Neural cell (in vitro differentiated cells): Measurements from ENCODE around the gene KRTAP10-1. TPM values are rescaled to one million over a fixed set of nuclear protein-coding genes. Genes with fewer than 3 reads are reported as not detected.
"Not testable (repeated sequence)": the region's sequence is repeated elsewhere in the genome, so short reads cannot be mapped to it uniquely, and the experiment has no call there.

ENCODE experiments used
- H2AFZ ChIP-seq: fragments of 200-600, 300-800 bp; sonication (generic), shearing (Covaris generic); 2 replicates; pipeline ENCODE4 v1.6.0; 2014; ENCODE audit warnings: low read depth, mild to moderate bottlenecking, antibody characterized with exemption, low read length, moderate library complexity
- H3F3A ChIP-seq: fragments of 200-600 bp; shearing (Covaris generic); 2 replicates; pipeline ENCODE4 v1.6.1; 2016; ENCODE audit warnings: mild to moderate bottlenecking, moderate library complexity, mixed read lengths, antibody characterized with exemption, low read length; ENCODE audit not compliant: insufficient read depth, poor library complexity, severe bottlenecking
- H3K27ac ChIP-seq: fragments of 200-600, 300-800 bp; sonication (generic), shearing (Covaris generic); 2 replicates; pipeline ENCODE4 v1.5.1; 2014; ENCODE audit warnings: mild to moderate bottlenecking, low read length, moderate library complexity
- H3K27me3 ChIP-seq: fragments of 300-800, 200-600 bp; sonication (generic), shearing (Covaris generic); 2 replicates; pipeline ENCODE4 v1.6.0; 2014; ENCODE audit warnings: mild to moderate bottlenecking, low read depth, low read length, moderate library complexity; ENCODE audit not compliant: insufficient read depth
- H3K36me3 ChIP-seq: fragments of 300-800, 200-600 bp; sonication (generic), shearing (Covaris generic); 2 replicates; pipeline ENCODE4 v1.5.1; 2014; ENCODE audit warnings: mild to moderate bottlenecking, antibody characterized with exemption, low read length, moderate library complexity; ENCODE audit not compliant: insufficient read depth
- H3K4me2 ChIP-seq: fragments of 300-800, 200-600 bp; sonication (generic), shearing (Covaris generic); 2 replicates; pipeline ENCODE4 v1.6.0; 2014; ENCODE audit warnings: mild to moderate bottlenecking, low read length
- H3K4me3 ChIP-seq: fragments of 300-800, 200-600 bp; sonication (generic), shearing (Covaris generic); 2 replicates; pipeline ENCODE4 v1.5.1; 2014; ENCODE audit warnings: mild to moderate bottlenecking, low read length, moderate library complexity
- H3K79me2 ChIP-seq: fragments of 200-600 bp; shearing (Covaris generic); replicated peaks from 2 replicates; pipeline ENCODE4 v1.6.0; 2014; ENCODE audit warnings: mild to moderate bottlenecking, low read length, moderate library complexity; ENCODE audit not compliant: insufficient read depth
- H3K9ac ChIP-seq: fragments of 300-800, 200-600 bp; sonication (generic), shearing (Covaris generic); 2 replicates; pipeline ENCODE4 v1.6.1; 2016; ENCODE audit warnings: mild to moderate bottlenecking, low read length, mixed read lengths
- H3K9me2 ChIP-seq: fragments of 200-600 bp; shearing (Covaris generic); 2 replicates; pipeline ENCODE4 v1.6.1; 2016; ENCODE audit warnings: mild to moderate bottlenecking, low read length, mixed read lengths; ENCODE audit not compliant: insufficient read depth
- H3K9me3 ChIP-seq: fragments of 200-600, 300-800 bp; sonication (generic), shearing (Covaris generic); 2 replicates; pipeline ENCODE4 v1.6.1; 2016; ENCODE audit warnings: mild to moderate bottlenecking, mixed run types, low read length, moderate library complexity, mixed read lengths
- H4K20me1 ChIP-seq: fragments of 200-600 bp; shearing (Covaris generic); 2 replicates; pipeline ENCODE4 v1.6.1; 2016; ENCODE audit warnings: mild to moderate bottlenecking, mixed run types; ENCODE audit not compliant: insufficient read depth
- EP300 ChIP-seq: fragments of 450-650 bp; conservative IDR thresholded peaks from 2 replicates; pipeline ENCODE4 v1.6.1; 2014; ENCODE audit warnings: antibody characterized with exemption, mild to moderate bottlenecking, moderate library complexity; ENCODE audit not compliant: poor library complexity, severe bottlenecking
- EZH2 ChIP-seq: fragments of 200-600, 300-800 bp; shearing (Covaris generic), sonication (generic); IDR thresholded peaks from 2 replicates; pipeline ENCODE4 v1.6.1; 2014; ENCODE audit warnings: antibody characterized with exemption, low read length, borderline replicate concordance, mild to moderate bottlenecking; ENCODE audit not compliant: insufficient read depth, poor library complexity, severe bottlenecking
- MXI1 ChIP-seq: fragments of 450-650 bp; conservative IDR thresholded peaks from 2 replicates; pipeline ENCODE4 v1.6.1; 2014; ENCODE audit warnings: antibody characterized with exemption, mild to moderate bottlenecking; ENCODE audit not compliant: poor library complexity, severe bottlenecking
- POLR2AphosphoS5 ChIP-seq: IDR thresholded peaks from 2 replicates; pipeline ENCODE4 v1.6.1; 2012
- RAD21 ChIP-seq: fragments of 450-650 bp; conservative IDR thresholded peaks from 2 replicates; pipeline ENCODE4 v1.6.1; 2014; ENCODE audit warnings: antibody characterized with exemption, mild to moderate bottlenecking, moderate library complexity
- SMC3 ChIP-seq: fragments of 450-650 bp; conservative IDR thresholded peaks from 2 replicates; pipeline ENCODE4 v1.6.1; 2014; ENCODE audit warnings: antibody characterized with exemption, mild to moderate bottlenecking, moderate library complexity; ENCODE audit not compliant: poor library complexity
- TAF1 ChIP-seq: IDR thresholded peaks from 2 replicates; pipeline ENCODE4 v1.6.1; 2012; ENCODE audit warnings: low read depth
- polyA plus RNA-seq: library from polyadenylated mRNA; depleted of rRNA; stranded (reverse); fragments of >200 nt; gene quantifications from 2 replicates; pipeline ENCODE4 v1.2.3, GENCODE V29; 2014
- TF ChIP-seq, protein P1 (sequence below): fragments of 450-650 bp; IDR thresholded peaks from 2 replicates; pipeline ENCODE4 v1.5.1; 2014; ENCODE audit warnings: antibody characterized with exemption, mild to moderate bottlenecking, moderate library complexity; ENCODE audit not compliant: poor library complexity, severe bottlenecking
- TF ChIP-seq, protein P2 (sequence below): IDR thresholded peaks from 2 replicates; pipeline ENCODE4 v1.6.1; 2012; ENCODE audit warnings: borderline replicate concordance

Gene KRTAP10-1
- polyA plus RNA-seq, 1 donor from 2014 or later = not detected

DNA sequence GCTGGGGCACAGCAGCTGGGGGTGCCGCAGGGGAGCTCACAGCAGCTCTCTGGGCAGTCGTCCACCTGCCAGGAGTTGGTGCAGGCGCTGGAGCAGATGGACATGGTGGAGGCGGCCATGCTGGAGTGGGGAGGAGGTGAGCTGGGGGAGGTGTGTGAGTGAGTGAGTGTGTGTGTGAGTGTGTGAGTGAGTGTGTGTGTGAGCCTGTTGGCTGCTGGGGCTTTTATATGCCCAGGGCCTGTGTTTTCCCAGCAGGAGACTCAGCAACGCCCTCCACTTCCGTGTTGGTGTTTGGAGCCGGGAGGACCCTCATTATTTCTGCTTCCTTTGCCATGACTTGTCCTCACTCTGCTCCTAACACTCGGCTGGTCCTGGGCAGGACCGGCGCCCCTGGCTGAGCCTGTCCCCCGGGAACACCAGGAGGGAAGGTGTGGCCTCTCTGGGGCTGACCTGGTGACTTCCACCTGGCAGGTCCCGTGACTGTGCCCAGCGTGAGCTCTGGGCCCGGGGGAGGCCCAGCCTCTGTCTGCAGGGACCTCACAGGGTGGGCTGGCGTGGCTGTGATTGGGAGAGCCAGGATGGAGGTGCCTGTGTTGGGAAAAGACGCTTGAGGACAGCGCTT, 11.5 kb upstream of the KRTAP10-1 start, which contains the start of gene KRTAP10-2:
Gene KRTAP10-2 (minus strand): TSS at position 166 of the 622 bp plus-strand sequence. CDS start 47 bp downstream, at position 119.
- Histone ChIP-seq H3K4me3 (no peak within 1 kb of the TSS), H3K36me3 (no peaks in the 10 kb centered on the region)
- TF ChIP-seq SMC3 = no peak
- no peak for TF ChIP-seq MXI1
- TF ChIP-seq, protein P1, sequence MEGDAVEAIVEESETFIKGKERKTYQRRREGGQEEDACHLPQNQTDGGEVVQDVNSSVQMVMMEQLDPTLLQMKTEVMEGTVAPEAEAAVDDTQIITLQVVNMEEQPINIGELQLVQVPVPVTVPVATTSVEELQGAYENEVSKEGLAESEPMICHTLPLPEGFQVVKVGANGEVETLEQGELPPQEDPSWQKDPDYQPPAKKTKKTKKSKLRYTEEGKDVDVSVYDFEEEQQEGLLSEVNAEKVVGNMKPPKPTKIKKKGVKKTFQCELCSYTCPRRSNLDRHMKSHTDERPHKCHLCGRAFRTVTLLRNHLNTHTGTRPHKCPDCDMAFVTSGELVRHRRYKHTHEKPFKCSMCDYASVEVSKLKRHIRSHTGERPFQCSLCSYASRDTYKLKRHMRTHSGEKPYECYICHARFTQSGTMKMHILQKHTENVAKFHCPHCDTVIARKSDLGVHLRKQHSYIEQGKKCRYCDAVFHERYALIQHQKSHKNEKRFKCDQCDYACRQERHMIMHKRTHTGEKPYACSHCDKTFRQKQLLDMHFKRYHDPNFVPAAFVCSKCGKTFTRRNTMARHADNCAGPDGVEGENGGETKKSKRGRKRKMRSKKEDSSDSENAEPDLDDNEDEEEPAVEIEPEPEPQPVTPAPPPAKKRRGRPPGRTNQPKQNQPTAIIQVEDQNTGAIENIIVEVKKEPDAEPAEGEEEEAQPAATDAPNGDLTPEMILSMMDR = no peak
- TF ChIP-seq RAD21 = no peak
- TF ChIP-seq EZH2 = no peak
- TF ChIP-seq, protein P2, sequence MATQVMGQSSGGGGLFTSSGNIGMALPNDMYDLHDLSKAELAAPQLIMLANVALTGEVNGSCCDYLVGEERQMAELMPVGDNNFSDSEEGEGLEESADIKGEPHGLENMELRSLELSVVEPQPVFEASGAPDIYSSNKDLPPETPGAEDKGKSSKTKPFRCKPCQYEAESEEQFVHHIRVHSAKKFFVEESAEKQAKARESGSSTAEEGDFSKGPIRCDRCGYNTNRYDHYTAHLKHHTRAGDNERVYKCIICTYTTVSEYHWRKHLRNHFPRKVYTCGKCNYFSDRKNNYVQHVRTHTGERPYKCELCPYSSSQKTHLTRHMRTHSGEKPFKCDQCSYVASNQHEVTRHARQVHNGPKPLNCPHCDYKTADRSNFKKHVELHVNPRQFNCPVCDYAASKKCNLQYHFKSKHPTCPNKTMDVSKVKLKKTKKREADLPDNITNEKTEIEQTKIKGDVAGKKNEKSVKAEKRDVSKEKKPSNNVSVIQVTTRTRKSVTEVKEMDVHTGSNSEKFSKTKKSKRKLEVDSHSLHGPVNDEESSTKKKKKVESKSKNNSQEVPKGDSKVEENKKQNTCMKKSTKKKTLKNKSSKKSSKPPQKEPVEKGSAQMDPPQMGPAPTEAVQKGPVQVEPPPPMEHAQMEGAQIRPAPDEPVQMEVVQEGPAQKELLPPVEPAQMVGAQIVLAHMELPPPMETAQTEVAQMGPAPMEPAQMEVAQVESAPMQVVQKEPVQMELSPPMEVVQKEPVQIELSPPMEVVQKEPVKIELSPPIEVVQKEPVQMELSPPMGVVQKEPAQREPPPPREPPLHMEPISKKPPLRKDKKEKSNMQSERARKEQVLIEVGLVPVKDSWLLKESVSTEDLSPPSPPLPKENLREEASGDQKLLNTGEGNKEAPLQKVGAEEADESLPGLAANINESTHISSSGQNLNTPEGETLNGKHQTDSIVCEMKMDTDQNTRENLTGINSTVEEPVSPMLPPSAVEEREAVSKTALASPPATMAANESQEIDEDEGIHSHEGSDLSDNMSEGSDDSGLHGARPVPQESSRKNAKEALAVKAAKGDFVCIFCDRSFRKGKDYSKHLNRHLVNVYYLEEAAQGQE = no peak
- TF ChIP-seq POLR2AphosphoS5 = no peak
- TF ChIP-seq TAF1 = no peak
- TF ChIP-seq EP300 = no peak

DNA sequence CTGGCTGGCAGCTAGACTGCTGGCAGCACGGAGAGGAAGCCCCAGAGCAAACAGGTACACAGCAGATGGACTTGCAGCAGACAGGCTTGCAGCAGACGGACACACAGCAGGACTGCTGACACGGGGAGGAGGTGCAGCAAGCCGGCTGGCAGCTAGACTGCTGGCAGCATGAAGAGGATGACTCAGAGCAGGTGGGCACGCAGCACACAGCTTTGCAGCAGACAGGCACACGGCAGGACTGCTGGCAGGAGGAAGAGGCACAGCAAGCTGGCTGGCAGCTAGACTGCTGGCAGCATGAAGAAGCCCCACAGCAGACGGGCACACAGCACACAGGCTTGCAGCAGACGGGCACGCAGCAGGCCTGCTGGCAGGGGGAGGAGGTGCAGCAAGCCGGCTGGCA, 10.8 kb upstream of the KRTAP10-1 start:
- H3K27me3 ChIP-seq = no peaks in the 10 kb centered on the region
- H3K9me2 ChIP-seq = no peaks in the 10 kb centered on the region
- H3F3A ChIP-seq = no peaks in the 10 kb centered on the region
- H3K4me3 ChIP-seq = no peak overlapping the region
- no peak overlapping the region for H3K4me2 ChIP-seq
- H3K36me3 ChIP-seq = no peaks in the 10 kb centered on the region
- TF ChIP-seq EZH2 = no peak
- TF ChIP-seq RAD21 = no peak
- TF ChIP-seq, protein P1 = no peak
- no peak for TF ChIP-seq TAF1
- TF ChIP-seq, protein P2 = no peak
- no peak for TF ChIP-seq MXI1
- TF ChIP-seq POLR2AphosphoS5 = no peak
- TF ChIP-seq SMC3 = no peak
- no peak for TF ChIP-seq EP300
- no peak overlapping the region for H3K9ac ChIP-seq
- no peak overlapping the region for H2AFZ ChIP-seq
- no peaks in the 10 kb centered on the region for H4K20me1 ChIP-seq
- no peak overlapping the region for H3K27ac ChIP-seq
- no peaks in the 10 kb centered on the region for H3K9me3 ChIP-seq
- H3K79me2 ChIP-seq = no peaks in the 10 kb centered on the region

More for the DNA sequence above, 11.5 kb upstream of the KRTAP10-1 start, which contains the start of gene KRTAP10-2:
- Histone ChIP-seq H3K27ac (no peak within 1 kb of the TSS), H2AFZ (no peak within 1 kb of the TSS), H3K4me2 (no peak within 1 kb of the TSS), H3K9me3 (no peaks in the 10 kb centered on the region), H4K20me1 (no peaks in the 10 kb centered on the region), H3K9me2 (no peaks in the 10 kb centered on the region), H3F3A (no peaks in the 10 kb centered on the region), H3K27me3 (no peaks in the 10 kb centered on the region), H3K9ac (no peak within 1 kb of the TSS), H3K79me2 (no peaks in the 10 kb centered on the region)

DNA sequence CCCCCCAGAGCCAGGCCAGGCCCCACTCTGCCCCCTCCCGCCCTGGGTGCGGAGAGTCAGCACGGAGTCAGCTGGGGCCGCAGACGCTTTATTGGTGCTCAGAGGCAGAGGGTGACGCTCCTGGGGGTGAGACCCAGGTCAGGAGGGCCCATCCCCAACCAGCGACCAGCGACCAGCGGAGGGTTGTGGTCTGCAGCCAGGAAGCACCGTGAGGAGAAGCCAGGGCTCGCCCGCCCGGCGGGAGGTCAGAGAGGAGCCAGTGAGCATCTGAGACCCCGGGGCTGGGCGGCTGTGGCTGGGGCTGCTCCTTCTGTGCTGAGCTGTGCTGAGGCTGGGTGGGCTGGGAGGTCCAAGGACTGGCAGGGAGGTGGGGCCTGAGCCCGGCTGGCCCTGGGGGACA, 10.3 kb upstream of the KRTAP10-1 start:
- H3K9me2 ChIP-seq, H3K9me3 ChIP-seq, H3K9ac ChIP-seq, H4K20me1 ChIP-seq, H2AFZ ChIP-seq, H3F3A ChIP-seq, H3K27me3 ChIP-seq, H3K36me3 ChIP-seq, H3K27ac ChIP-seq, H3K4me2 ChIP-seq, H3K79me2 ChIP-seq, H3K4me3 ChIP-seq: not testable (repeated sequence)
